Measurements from ENCODE around the gene ENKD1. TPM values are rescaled to one million over a fixed set of nuclear protein-coding genes. Genes with fewer than 3 reads are reported as not detected.
A peak's percentile ranks its signal among the peaks of the same experiment; 100 is the strongest.

The ENKD1 gene
- total RNA-seq, 1 donor from 2014 or later, result 15.5 TPM

- Histone ChIP-seq H3K27me3 (ENCODE audit: control insufficient read depth, insufficient read depth, low read length) (no peaks in the 10 kb centered on the region), H3K4me3 (ENCODE audit: low read depth, low read length) (no peak overlapping the region)
- FAIRE-seq, result no peak
These were observed 10.4 kb upstream of the ENKD1 start for GRCh38 chr16:67676939-67677338.

GRCh38 chr16:67676516-67676915, 10.0 kb upstream of the ENKD1 start:
- H3K36me3 ChIP-seq (ENCODE audit: control insufficient read depth, insufficient read depth, low read length), result peaks cover 3% of the 10 kb centered on the region
- no peak for FAIRE-seq
- H3K27me3 ChIP-seq (ENCODE audit: control insufficient read depth, insufficient read depth, low read length), result no peaks in the 10 kb centered on the region
- DNase-seq (ENCODE audit: low read depth), result peak; percentile 78
- no peak for TF ChIP-seq CTCF (IDR thresholded peaks at IDR 0.05; ENCODE audit: insufficient read depth, low read length, severe bottlenecking)
- H3K4me3 ChIP-seq (ENCODE audit: low read depth, low read length), result no peak overlapping the region

More at GRCh38 chr16:67676939-67677338, 10.4 kb upstream of the ENKD1 start:
- DNase-seq (ENCODE audit: low read depth), result no peak
- TF ChIP-seq CTCF (IDR thresholded peaks at IDR 0.05; ENCODE audit: insufficient read depth, low read length, severe bottlenecking), result no peak
- H3K36me3 ChIP-seq (ENCODE audit: control insufficient read depth, insufficient read depth, low read length), result peaks cover 3% of the 10 kb centered on the region

- no peak for DNase-seq (ENCODE audit: low read depth)
- Histone ChIP-seq H3K27me3 (ENCODE audit: control insufficient read depth, insufficient read depth, low read length) (no peaks in the 10 kb centered on the region), H3K36me3 (ENCODE audit: control insufficient read depth, insufficient read depth, low read length) (peaks cover 3% of the 10 kb centered on the region), H3K4me3 (ENCODE audit: low read depth, low read length) (no peak overlapping the region)
- TF ChIP-seq CTCF (IDR thresholded peaks at IDR 0.05; ENCODE audit: insufficient read depth, low read length, severe bottlenecking), result no peak
- no peak for FAIRE-seq
These were observed 9.4 kb upstream of the ENKD1 start for GRCh38 chr16:67675999-67676398.

GRCh38 chr16:67675579-67675935, 9.0 kb upstream of the ENKD1 start:
- Histone ChIP-seq H3K4me3 (ENCODE audit: low read depth, low read length) (no peak overlapping the region), H3K27me3 (ENCODE audit: control insufficient read depth, insufficient read depth, low read length) (no peaks in the 10 kb centered on the region), H3K36me3 (ENCODE audit: control insufficient read depth, insufficient read depth, low read length) (peaks cover 3% of the 10 kb centered on the region)
- no peak for TF ChIP-seq CTCF (IDR thresholded peaks at IDR 0.05; ENCODE audit: insufficient read depth, low read length, severe bottlenecking)
- DNase-seq (ENCODE audit: low read depth) (no peak), FAIRE-seq (no peak)

GRCh38 chr16:67674851-67675578, 8.5 kb upstream of the ENKD1 start:
- FAIRE-seq (no peak), DNase-seq (ENCODE audit: low read depth) (no peak)
- Histone ChIP-seq H3K4me3 (ENCODE audit: low read depth, low read length) (no peak overlapping the region), H3K36me3 (ENCODE audit: control insufficient read depth, insufficient read depth, low read length) (peaks cover 3% of the 10 kb centered on the region), H3K27me3 (ENCODE audit: control insufficient read depth, insufficient read depth, low read length) (no peaks in the 10 kb centered on the region)
- TF ChIP-seq CTCF (IDR thresholded peaks at IDR 0.05; ENCODE audit: insufficient read depth, low read length, severe bottlenecking), result no peak
